HL-60 (cell line): ENCODE measurements around the gene KIAA1549.

Experiments
- CTCF ChIP-seq: IDR thresholded peaks from one replicate; pipeline ENCODE4 v1.5.1; 2011; ENCODE audit warnings: low read length, control low read depth, inconsistent platforms; ENCODE audit not compliant: insufficient read depth
- TF ChIP-seq, protein P1 (sequence below): IDR thresholded peaks from 2 replicates; pipeline ENCODE4 v1.6.1; 2012; ENCODE audit warnings: low read depth; ENCODE audit not compliant: insufficient replicate concordance

GRCh38 chr7:138866353-138866752, 114.8 kb downstream of the KIAA1549 start:
- TF ChIP-seq CTCF, result no peak
- TF ChIP-seq, protein P1, sequence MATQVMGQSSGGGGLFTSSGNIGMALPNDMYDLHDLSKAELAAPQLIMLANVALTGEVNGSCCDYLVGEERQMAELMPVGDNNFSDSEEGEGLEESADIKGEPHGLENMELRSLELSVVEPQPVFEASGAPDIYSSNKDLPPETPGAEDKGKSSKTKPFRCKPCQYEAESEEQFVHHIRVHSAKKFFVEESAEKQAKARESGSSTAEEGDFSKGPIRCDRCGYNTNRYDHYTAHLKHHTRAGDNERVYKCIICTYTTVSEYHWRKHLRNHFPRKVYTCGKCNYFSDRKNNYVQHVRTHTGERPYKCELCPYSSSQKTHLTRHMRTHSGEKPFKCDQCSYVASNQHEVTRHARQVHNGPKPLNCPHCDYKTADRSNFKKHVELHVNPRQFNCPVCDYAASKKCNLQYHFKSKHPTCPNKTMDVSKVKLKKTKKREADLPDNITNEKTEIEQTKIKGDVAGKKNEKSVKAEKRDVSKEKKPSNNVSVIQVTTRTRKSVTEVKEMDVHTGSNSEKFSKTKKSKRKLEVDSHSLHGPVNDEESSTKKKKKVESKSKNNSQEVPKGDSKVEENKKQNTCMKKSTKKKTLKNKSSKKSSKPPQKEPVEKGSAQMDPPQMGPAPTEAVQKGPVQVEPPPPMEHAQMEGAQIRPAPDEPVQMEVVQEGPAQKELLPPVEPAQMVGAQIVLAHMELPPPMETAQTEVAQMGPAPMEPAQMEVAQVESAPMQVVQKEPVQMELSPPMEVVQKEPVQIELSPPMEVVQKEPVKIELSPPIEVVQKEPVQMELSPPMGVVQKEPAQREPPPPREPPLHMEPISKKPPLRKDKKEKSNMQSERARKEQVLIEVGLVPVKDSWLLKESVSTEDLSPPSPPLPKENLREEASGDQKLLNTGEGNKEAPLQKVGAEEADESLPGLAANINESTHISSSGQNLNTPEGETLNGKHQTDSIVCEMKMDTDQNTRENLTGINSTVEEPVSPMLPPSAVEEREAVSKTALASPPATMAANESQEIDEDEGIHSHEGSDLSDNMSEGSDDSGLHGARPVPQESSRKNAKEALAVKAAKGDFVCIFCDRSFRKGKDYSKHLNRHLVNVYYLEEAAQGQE, result no peak
